DND-41 (cell line): ENCODE data around the gene CES4A.

ENCODE experiments used
- ATAC-seq: fragments of 200-7000 bp; cut with Tn5 transposase; 3 replicates; pipeline ENCODE4 v1.9.1; 2021; ENCODE audit warnings: low read depth; ENCODE audit not compliant: insufficient read depth
- DNase-seq: peaks from one replicate; pipeline ENCODE4 v3.0.0-alpha.2; 2020
- H2AFZ ChIP-seq: 2 replicates; pipeline ENCODE4 v1.6.0; 2012; ENCODE audit warnings: low read depth, low read length
- H3K27ac ChIP-seq: 2 replicates; pipeline ENCODE4 v1.5.1; 2012; ENCODE audit warnings: low read length, inconsistent platforms
- H3K27me3 ChIP-seq: fragments of 200-600 bp; sonication (generic); 2 replicates; pipeline ENCODE4 v1.6.0; 2012; ENCODE audit warnings: low read length, mild to moderate bottlenecking, inconsistent platforms; ENCODE audit not compliant: insufficient read depth, poor library complexity
- H3K36me3 ChIP-seq: 2 replicates; pipeline ENCODE4 v1.5.1; 2012; ENCODE audit warnings: low read length, inconsistent platforms; ENCODE audit not compliant: insufficient read depth
- H3K4me1 ChIP-seq: 2 replicates; pipeline ENCODE4 v1.5.1; 2012; ENCODE audit warnings: mild to moderate bottlenecking, low read length; ENCODE audit not compliant: insufficient read depth
- H3K4me2 ChIP-seq: 2 replicates; pipeline ENCODE4 v1.6.0; 2012; ENCODE audit warnings: mild to moderate bottlenecking, moderate library complexity, low read length, inconsistent platforms; ENCODE audit not compliant: insufficient read depth
- H3K4me3 ChIP-seq, 2 experiments: fragments of 200-600 bp in 1 of 2; shearing (Covaris generic) in 1 of 2; 2 replicates each; pipeline ENCODE4 v1.5.1; 2012 to 2016; ENCODE audit warnings: inconsistent platforms in 2 of 2, low read length in 2 of 2, mild to moderate bottlenecking in 2 of 2, low read depth in 1 of 2, moderate library complexity in 1 of 2
- H3K79me2 ChIP-seq: 2 replicates; pipeline ENCODE4 v1.6.0; 2012; ENCODE audit warnings: low read length, inconsistent platforms; ENCODE audit not compliant: insufficient read depth
- H3K9ac ChIP-seq: 2 replicates; pipeline ENCODE4 v1.6.0; 2012; ENCODE audit warnings: low read depth, mild to moderate bottlenecking, inconsistent platforms, low read length, moderate library complexity
- H3K9me3 ChIP-seq: 2 replicates; pipeline ENCODE4 v1.5.1; 2012; ENCODE audit warnings: low read length, moderate library complexity, mild to moderate bottlenecking, inconsistent platforms; ENCODE audit not compliant: insufficient read depth, severe bottlenecking
- H4K20me1 ChIP-seq: 2 replicates; pipeline ENCODE4 v1.6.0; 2012; ENCODE audit warnings: low read length; ENCODE audit not compliant: insufficient read depth
- EZH2 ChIP-seq: IDR thresholded peaks from 3 replicates; pipeline ENCODE4 v1.6.1; 2012; ENCODE audit warnings: borderline replicate concordance, low read depth, mild to moderate bottlenecking, moderate library complexity, low read length, inconsistent platforms; ENCODE audit not compliant: severe bottlenecking
- TF ChIP-seq, protein P1 (sequence below): IDR thresholded peaks from 2 replicates; pipeline ENCODE4 v1.5.1; 2012; ENCODE audit warnings: borderline replicate concordance, low read length, moderate library complexity, mild to moderate bottlenecking; ENCODE audit not compliant: poor library complexity, severe bottlenecking; ENCODE audit errors: extremely low read depth

Gene CES4A

DNA sequence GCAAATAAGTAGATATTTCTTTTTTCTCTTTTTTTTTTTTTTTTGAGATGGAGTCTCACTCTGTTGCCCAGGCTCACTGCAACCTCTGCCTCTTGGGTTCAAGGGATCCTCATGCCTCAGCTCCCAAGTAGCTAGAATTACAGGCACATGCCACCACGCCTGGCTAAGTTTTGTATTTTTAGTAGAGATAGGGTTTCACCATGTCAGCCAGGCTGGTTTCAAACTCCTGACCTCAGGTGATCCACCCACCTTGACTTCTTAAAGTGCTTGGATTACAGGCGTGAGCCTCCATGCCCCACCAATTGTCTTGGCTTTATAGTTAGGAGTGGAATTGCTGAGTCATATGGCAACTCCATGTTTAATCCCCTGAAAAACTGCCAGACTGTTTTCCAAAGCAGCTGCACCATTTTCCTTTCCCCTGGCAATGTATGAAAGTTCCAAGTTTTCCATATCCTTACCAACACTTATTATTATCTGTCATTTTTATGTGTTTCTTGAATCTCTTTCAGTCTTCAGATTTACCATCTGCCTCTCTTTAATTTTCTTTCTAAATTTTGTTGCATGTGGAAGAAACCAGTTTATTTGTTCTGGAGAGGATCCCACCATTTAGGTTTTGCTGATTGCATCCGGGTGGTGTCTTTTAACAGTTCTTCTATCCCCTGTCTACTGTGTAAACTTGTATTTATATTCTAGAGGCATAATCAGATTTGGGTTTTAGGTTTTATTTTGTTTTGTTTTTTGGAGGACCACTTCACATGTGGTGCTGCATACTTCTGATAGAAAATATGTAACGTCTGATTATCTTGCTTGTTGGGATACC lies 37.2 kb upstream of the CES4A start:
- Histone ChIP-seq H3K4me1 (peaks cover 12% of the 10 kb centered on the region), H4K20me1 (0 out of 2 replicates have a peak, but pooled peaks cover 3% of the 10 kb centered on the region), H3K9me3 (no peaks in the 10 kb centered on the region), H3K79me2 (no peaks in the 10 kb centered on the region), H3K27ac (no peak overlapping the region), H3K4me2 (no peak overlapping the region), H2AFZ (no peak overlapping the region), H3K36me3 (no peaks in the 10 kb centered on the region), H3K27me3 (peaks cover 13% of the 10 kb centered on the region), H3K9ac (no peak overlapping the region), H3K4me3 (no peak overlapping the region)
- TF ChIP-seq, protein P1, sequence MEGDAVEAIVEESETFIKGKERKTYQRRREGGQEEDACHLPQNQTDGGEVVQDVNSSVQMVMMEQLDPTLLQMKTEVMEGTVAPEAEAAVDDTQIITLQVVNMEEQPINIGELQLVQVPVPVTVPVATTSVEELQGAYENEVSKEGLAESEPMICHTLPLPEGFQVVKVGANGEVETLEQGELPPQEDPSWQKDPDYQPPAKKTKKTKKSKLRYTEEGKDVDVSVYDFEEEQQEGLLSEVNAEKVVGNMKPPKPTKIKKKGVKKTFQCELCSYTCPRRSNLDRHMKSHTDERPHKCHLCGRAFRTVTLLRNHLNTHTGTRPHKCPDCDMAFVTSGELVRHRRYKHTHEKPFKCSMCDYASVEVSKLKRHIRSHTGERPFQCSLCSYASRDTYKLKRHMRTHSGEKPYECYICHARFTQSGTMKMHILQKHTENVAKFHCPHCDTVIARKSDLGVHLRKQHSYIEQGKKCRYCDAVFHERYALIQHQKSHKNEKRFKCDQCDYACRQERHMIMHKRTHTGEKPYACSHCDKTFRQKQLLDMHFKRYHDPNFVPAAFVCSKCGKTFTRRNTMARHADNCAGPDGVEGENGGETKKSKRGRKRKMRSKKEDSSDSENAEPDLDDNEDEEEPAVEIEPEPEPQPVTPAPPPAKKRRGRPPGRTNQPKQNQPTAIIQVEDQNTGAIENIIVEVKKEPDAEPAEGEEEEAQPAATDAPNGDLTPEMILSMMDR, result no peak
- TF ChIP-seq EZH2, result no peak
- DNase-seq (no peak), ATAC-seq (no peak)

- H3K27ac ChIP-seq, result no peak overlapping the region
- no peak overlapping the region for H2AFZ ChIP-seq
- H4K20me1 ChIP-seq, result no peaks in the 10 kb centered on the region
- no peaks in the 10 kb centered on the region for H3K9me3 ChIP-seq
- peaks cover 13% of the 10 kb centered on the region for H3K27me3 ChIP-seq
- no peak for DNase-seq
- H3K79me2 ChIP-seq, result no peaks in the 10 kb centered on the region
- no peaks in the 10 kb centered on the region for H3K36me3 ChIP-seq
- H3K4me2 ChIP-seq, result no peak overlapping the region
- no peak overlapping the region for H3K9ac ChIP-seq
- peaks cover 10% of the 10 kb centered on the region for H3K4me1 ChIP-seq
- no peak overlapping the region for H3K4me3 ChIP-seq
- TF ChIP-seq, protein P1, result no peak
- no peak for TF ChIP-seq EZH2
- ATAC-seq, result no peak
Observed at GRCh38 chr16:66952430-66953110, 35.8 kb upstream of the CES4A start.

GRCh38 chr16:66953462-66954096 lies 34.8 kb upstream of the CES4A start:
- Histone ChIP-seq H3K4me3 (no peak overlapping the region), H3K9ac (no peak overlapping the region), H3K9me3 (no peaks in the 10 kb centered on the region), H2AFZ (no peak overlapping the region; the same call in 1 of the 2 replicates), H3K79me2 (no peaks in the 10 kb centered on the region), H4K20me1 (no peaks in the 10 kb centered on the region), H3K27ac (no peak overlapping the region), H3K4me1 (no peaks in the 10 kb centered on the region), H3K4me2 (no peak overlapping the region), H3K27me3 (peaks cover 5% of the 10 kb centered on the region), H3K36me3 (no peaks in the 10 kb centered on the region)
- no peak for ATAC-seq
- no peak for DNase-seq
- TF ChIP-seq, protein P1, result no peak
- TF ChIP-seq EZH2, result no peak
